IPS DF 4.7 (cell line): ENCODE data around the gene PUSL1.

ENCODE experiments used
- DNase-seq: peaks from one replicate; pipeline ENCODE4 v3.0.0-alpha.2; 2013; ENCODE audit warnings: low spot score; ENCODE audit errors: extremely low read depth

Gene PUSL1

GRCh38 chr1:1324084-1324523 lies 15.7 kb downstream of the PUSL1 start:
- DNase-seq, result no peak

DNA sequence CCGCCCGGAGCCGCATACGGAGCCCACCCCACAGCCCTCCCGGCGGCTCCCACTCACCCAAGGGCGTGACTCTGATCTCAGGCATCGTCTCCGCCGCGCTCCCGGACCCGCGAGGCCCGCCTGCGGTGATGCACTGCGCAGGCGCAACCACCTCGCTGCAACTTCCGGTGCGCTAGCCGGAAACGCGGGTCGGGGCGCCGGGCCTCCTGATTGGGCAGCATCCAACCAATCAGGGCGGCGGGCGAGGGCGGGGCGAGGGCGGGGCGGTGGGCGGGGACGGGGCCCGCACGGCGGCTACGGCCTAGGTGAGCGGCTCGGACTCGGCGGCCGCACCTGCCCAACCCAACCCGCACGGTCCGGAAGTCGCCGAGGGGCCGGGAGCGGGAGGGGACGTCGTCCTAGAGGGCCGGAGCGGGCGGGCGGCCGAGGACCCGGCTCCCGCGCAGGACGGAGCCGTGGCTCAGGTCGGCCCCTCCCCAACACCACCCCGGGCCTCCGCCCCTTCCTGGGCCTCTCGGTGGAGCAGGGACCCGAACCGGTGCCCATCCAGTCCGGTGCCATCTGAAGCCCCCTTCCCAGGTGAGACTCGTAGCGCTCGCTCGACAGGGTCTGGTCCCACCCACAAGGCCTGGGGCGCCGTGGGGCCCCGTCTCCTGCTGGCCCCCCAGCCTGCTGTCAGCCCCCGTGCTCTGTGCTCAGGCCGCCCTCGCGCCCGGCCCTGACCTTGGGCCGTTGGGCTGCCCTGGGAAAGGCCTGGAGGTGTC lies 16.3 kb downstream of the PUSL1 start, which contains the start of the genes CPTP and INTS11:
CPTP (plus strand) TSS at position 279 of the 764 bp plus-strand sequence. CDS start 2,109 bp downstream, outside the sequence.
INTS11 (minus strand) TSS at position 137 of the 764 bp plus-strand sequence; CDS start at position 85, 52 bp downstream.
- no peak for DNase-seq

DNA sequence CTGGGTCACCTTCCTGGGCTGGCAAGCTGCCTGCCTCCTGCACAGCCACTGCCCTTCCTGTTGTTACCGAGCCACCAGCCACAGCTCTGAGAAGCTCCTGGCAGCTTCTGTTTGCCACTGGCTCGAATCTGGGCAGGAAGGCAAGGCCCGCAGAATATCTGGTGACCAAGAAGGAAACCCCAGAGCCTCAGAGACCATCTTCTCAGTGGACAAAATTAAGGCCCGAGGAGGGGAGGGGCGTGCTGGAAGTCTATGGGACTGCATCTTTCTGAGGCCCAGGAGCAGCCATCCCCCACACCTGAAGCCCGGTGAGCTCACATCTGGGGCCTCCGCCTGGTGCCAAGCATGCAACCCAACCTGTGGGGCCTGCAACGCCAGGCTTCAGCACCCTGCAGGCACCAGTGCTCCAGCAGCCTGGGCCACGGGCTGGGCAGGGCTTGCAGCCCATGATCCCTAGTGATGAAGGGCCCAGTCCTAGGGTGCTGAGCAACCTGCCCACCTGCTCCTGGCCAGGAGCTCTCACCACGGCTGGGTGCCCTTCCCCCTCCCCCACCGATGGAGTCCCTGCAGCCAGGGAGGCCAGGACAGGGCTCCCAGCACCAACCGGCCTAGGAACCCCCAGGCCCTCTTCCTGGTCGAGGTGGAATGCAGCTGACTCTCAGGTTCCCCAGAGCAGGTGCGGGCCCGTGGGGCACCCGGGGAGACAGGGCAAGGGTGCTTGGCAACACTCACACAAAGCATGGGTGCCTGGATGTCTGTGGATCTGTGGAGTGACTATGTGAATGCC lies 17.1 kb downstream of the PUSL1 start:
- DNase-seq, result no peak

DNA sequence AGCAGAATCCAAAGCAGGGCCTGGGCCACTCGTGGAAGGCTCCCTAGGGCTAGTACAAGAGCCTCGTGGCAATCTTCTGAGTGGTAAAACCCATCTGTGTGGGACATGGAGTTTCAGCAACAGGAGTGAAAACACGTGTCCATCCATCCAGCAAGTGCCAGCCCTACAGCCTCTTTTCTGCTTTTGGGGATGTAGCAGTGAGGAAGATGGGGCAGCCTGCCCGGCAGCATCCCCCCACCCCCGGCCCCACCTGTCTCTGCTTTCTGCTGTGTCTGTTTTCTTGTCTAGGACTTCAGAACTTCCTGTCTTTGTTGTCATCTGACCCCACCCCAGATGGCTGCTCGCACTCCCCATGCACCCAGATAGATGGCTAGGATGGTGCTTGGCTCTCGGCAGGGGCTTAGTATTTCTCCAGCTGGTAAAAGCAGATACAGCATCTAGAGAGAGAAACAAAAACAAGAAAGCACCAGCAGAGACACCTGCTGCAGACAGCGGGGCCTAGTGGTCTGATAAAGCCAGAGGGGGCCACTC lies 17.7 kb downstream of the PUSL1 start:
- DNase-seq, result no peak

GRCh38 chr1:1327291-1327690 lies 18.9 kb downstream of the PUSL1 start:
- no peak for DNase-seq

DNA sequence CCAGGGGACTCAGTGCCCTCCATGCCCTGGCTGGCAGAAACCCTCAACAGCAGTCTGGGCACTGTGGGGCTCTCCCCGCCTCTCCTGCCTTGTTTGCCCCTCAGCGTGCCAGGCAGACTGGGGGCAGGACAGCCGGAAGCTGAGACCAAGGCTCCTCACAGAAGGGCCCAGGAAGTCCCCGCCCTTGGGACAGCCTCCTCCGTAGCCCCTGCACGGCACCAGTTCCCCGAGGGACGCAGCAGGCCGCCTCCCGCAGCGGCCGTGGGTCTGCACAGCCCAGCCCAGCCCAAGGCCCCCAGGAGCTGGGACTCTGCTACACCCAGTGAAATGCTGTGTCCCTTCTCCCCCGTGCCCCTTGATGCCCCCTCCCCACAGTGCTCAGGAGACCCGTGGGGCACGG lies 19.9 kb downstream of the PUSL1 start:
- no peak for DNase-seq

DNA sequence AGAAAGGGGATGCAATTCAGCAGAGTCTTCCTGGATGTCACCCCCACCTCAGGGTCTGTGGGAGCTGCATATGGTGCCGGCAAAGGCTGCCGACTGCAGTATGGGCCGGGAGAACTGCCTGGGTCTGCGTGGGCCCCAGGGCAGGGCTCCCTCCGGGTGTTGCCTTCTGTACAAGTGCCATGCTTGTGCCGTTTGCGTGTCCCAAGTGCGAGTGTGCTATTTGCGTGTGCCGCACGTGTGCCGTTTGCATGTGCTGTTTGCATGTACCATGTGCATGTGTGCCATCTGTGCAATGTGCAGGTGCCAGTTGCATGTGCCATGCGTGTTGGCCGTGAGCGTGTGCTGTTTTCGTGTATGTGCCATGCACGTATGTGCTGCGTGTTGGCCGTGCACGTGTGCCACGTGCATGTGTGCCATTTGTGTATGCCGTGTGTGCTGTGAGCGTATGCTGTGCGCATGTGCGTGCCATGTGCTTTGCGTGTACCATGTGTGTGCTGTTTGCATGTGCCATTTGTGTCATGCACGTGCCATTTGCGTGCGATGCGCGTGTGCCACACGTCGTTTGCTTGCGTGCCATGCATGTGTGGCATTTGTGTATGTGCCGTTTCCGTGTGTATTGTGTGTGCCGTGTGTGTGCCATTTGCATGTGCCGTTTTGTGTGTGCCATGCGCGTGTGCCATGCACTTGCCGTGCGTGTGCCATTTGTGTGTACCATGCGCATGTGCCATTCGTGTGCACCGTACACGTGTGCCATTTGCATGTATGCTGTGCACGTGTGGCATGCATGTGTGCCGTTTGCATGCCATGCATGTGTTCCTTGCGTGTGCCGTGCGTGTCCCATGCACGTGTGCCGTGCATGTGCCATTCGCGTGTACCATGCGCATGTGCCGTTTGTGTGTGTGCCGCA lies 21.2 kb downstream of the PUSL1 start:
- DNase-seq, result no peak

DNA sequence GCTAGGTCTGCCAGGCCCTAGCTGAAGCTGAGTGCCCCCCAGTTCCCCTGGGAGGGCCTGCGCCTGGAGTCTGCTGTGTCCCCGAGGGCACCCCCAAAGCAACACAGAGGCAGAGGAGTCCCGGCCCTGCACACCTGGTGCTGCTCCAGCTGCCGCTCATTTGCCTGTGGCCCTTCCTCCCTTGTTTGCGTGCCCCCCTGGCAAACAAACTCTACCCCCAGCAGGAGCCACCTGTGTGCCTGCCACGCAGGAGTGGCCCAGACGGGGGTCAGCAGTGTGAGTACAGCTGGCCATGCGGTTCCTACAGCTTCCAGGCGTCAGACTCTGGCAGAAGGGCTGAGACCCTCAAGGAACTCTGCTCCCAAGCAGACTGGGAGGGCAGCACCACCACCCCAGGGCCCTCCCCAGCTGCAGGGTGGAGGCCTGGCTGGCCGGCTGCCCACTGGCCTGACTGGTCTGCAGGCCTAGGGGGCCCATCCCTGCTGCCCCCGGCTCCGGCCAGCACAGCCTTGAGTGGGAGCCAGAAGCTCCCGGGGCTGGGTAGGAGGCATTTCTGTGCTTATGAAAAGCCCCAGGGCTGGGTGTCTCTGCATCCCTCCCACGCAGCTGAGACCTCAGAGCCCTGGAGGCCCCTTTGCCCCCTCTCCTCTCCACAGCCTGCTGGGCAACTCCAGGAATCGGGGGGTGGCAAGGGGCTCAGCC lies 22.1 kb downstream of the PUSL1 start:
- DNase-seq, result no peak

GRCh38 chr1:1331068-1331965 lies 22.9 kb downstream of the PUSL1 start, which contains the start of gene TAS1R3:
Gene TAS1R3, plus strand, starts transcription at chr1:1331280. Its CDS starts 66 bp downstream, at chr1:1331346.
- DNase-seq, result no peak

DNA sequence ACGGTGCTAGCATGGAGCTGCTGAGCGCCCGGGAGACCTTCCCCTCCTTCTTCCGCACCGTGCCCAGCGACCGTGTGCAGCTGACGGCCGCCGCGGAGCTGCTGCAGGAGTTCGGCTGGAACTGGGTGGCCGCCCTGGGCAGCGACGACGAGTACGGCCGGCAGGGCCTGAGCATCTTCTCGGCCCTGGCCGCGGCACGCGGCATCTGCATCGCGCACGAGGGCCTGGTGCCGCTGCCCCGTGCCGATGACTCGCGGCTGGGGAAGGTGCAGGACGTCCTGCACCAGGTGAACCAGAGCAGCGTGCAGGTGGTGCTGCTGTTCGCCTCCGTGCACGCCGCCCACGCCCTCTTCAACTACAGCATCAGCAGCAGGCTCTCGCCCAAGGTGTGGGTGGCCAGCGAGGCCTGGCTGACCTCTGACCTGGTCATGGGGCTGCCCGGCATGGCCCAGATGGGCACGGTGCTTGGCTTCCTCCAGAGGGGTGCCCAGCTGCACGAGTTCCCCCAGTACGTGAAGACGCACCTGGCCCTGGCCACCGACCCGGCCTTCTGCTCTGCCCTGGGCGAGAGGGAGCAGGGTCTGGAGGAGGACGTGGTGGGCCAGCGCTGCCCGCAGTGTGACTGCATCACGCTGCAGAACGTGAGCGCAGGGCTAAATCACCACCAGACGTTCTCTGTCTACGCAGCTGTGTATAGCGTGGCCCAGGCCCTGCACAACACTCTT lies 23.8 kb downstream of the PUSL1 start:
- no peak for DNase-seq

DNA sequence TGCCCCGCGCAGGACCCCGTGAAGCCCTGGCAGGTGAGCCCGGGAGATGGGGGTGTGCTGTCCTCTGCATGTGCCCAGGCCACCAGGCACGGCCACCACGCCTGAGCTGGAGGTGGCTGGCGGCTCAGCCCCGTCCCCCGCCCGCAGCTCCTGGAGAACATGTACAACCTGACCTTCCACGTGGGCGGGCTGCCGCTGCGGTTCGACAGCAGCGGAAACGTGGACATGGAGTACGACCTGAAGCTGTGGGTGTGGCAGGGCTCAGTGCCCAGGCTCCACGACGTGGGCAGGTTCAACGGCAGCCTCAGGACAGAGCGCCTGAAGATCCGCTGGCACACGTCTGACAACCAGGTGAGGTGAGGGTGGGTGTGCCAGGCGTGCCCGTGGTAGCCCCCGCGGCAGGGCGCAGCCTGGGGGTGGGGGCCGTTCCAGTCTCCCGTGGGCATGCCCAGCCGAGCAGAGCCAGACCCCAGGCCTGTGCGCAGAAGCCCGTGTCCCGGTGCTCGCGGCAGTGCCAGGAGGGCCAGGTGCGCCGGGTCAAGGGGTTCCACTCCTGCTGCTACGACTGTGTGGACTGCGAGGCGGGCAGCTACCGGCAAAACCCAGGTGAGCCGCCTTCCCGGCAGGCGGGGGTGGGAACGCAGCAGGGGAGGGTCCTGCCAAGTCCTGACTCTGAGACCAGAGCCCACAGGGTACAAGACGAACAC lies 24.5 kb downstream of the PUSL1 start:
- no peak for DNase-seq

GRCh38 chr1:1333551-1334241 lies 25.3 kb downstream of the PUSL1 start:
- DNase-seq, result no peak

GRCh38 chr1:1334835-1335234 lies 26.4 kb downstream of the PUSL1 start:
- no peak for DNase-seq

- no peak for DNase-seq
Measured at GRCh38 chr1:1335283-1335682, 26.9 kb downstream of the PUSL1 start.

- DNase-seq, result no peak
Measured at GRCh38 chr1:1335792-1336248, 27.4 kb downstream of the PUSL1 start.

DNA sequence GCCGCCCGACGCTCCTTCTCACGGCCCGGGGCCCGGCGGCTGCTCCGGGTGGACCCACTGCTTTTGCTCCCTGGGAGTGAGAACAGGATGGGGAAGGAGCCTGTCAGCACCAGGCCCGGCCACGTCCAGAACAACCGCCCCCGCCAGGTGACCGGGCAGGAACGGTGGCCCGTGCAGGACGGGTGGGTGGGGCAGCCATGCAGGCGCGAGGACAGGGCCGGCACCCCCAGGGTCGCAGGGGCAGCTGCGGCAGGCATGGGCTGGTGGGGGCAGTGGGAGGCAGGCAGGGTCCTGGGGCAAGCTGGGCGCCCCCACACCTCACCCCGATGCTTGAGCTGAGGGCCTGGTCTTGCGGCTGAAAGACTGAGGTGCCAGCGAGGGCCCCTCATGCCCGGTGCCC lies 28.0 kb downstream of the PUSL1 start:
- DNase-seq, result no peak
